Memory B cell (primary cell): ENCODE measurements around the gene MYADML2.
"Not testable (repeated sequence)": the region's sequence is repeated elsewhere in the genome, so short reads cannot be mapped to it uniquely, and the experiment has no call there.

ENCODE experiments used
- ATAC-seq: fragments of 150-1000 bp; cut with Tn5 transposase; 2 replicates; pipeline ENCODE4 v1.10.0; 2021; ENCODE audit warnings: low read depth, mild to moderate bottlenecking, moderate library complexity
- DNase-seq, 2 donors: peaks; one replicate each; pipeline ENCODE4 v3.0.0; 2022; ENCODE audit warnings: low spot score in 2 of 2
- H3K27ac Mint-ChIP-seq: one replicate; pipeline ENCODE4 v1.8.0; 2022; ENCODE audit warnings: mild to moderate bottlenecking, moderate library complexity, mixed read lengths
- H3K27me3 Mint-ChIP-seq: one replicate; pipeline ENCODE4 v1.8.0; 2022; ENCODE audit warnings: mixed read lengths
- H3K36me3 Mint-ChIP-seq: one replicate; pipeline ENCODE4 v1.8.0; 2022; ENCODE audit warnings: mild to moderate bottlenecking, mixed read lengths
- H3K4me1 Mint-ChIP-seq: one replicate; pipeline ENCODE4 v1.8.0; 2022; ENCODE audit warnings: mixed read lengths
- H3K4me3 Mint-ChIP-seq: one replicate; pipeline ENCODE4 v1.8.0; 2022; ENCODE audit warnings: mild to moderate bottlenecking, moderate library complexity, mixed read lengths
- H3K9me3 Mint-ChIP-seq: one replicate; pipeline ENCODE4 v1.8.0; 2022; ENCODE audit warnings: mixed read lengths

The MYADML2 gene

GRCh38 chr17:81922566-81923301, 24.3 kb downstream of the MYADML2 start:
- H3K9me3 Mint-ChIP-seq = no peaks in the 10 kb centered on the region
- H3K36me3 Mint-ChIP-seq = peaks cover 9% of the 10 kb centered on the region
- H3K4me3 Mint-ChIP-seq = no peak overlapping the region
- peaks cover 17% of the 10 kb centered on the region for H3K4me1 Mint-ChIP-seq
- ATAC-seq (no peak), DNase-seq (no peak)
- no peak overlapping the region for H3K27ac Mint-ChIP-seq
- H3K27me3 Mint-ChIP-seq = no peaks in the 10 kb centered on the region

- no peaks in the 10 kb centered on the region for H3K27me3 Mint-ChIP-seq
- H3K4me3 Mint-ChIP-seq = no peak overlapping the region
- H3K9me3 Mint-ChIP-seq = no peaks in the 10 kb centered on the region
- no peak for ATAC-seq
- peaks cover 9% of the 10 kb centered on the region for H3K36me3 Mint-ChIP-seq
- no peak for DNase-seq
- H3K4me1 Mint-ChIP-seq = peaks cover 20% of the 10 kb centered on the region
- H3K27ac Mint-ChIP-seq = no peak overlapping the region
Measured at GRCh38 chr17:81921996-81922565, 25.0 kb downstream of the MYADML2 start.

- no peaks in the 10 kb centered on the region for H3K9me3 Mint-ChIP-seq
- peaks cover 23% of the 10 kb centered on the region for H3K4me1 Mint-ChIP-seq
- H3K4me3 Mint-ChIP-seq = no peak overlapping the region
Measured at GRCh38 chr17:81921537-81921862, 25.5 kb downstream of the MYADML2 start.

GRCh38 chr17:81920612-81921536, 26.2 kb downstream of the MYADML2 start:
- H3K27me3 Mint-ChIP-seq = no peaks in the 10 kb centered on the region
- peaks cover 18% of the 10 kb centered on the region for H3K4me1 Mint-ChIP-seq
- no peaks in the 10 kb centered on the region for H3K9me3 Mint-ChIP-seq
- H3K36me3 Mint-ChIP-seq = peaks cover 9% of the 10 kb centered on the region
- no peak overlapping the region for H3K4me3 Mint-ChIP-seq
- ATAC-seq = no peak
- H3K27ac Mint-ChIP-seq = no peak overlapping the region
- DNase-seq = no peak

More at GRCh38 chr17:81921537-81921862, 25.5 kb downstream of the MYADML2 start:
- Mint-ChIP-seq H3K36me3 (peaks cover 9% of the 10 kb centered on the region), H3K27me3 (no peaks in the 10 kb centered on the region), H3K27ac (no peak overlapping the region)
- ATAC-seq = no peak
- DNase-seq = no peak

GRCh38 chr17:81918832-81919545, 28.0 kb downstream of the MYADML2 start:
- Mint-ChIP-seq H3K27me3 (no peaks in the 10 kb centered on the region), H3K4me3 (no peak overlapping the region)

GRCh38 chr17:81918333-81918669, 28.7 kb downstream of the MYADML2 start:
- Mint-ChIP-seq H3K4me1 (peaks cover 17% of the 10 kb centered on the region), H3K36me3 (peaks cover 11% of the 10 kb centered on the region), H3K27ac (peak overlapping the region; percentile 92), H3K4me3 (peak overlapping the region; percentile 94)
- not testable (repeated sequence) for DNase-seq, H3K27me3 Mint-ChIP-seq, H3K9me3 Mint-ChIP-seq
- ATAC-seq = peak; percentile 14

More at GRCh38 chr17:81918832-81919545, 28.0 kb downstream of the MYADML2 start:
- peaks cover 17% of the 10 kb centered on the region for H3K4me1 Mint-ChIP-seq
- ATAC-seq (no peak), DNase-seq (no peak)
- H3K27ac Mint-ChIP-seq = peak overlapping the region; percentile 92
- peaks cover 11% of the 10 kb centered on the region for H3K36me3 Mint-ChIP-seq
- H3K9me3 Mint-ChIP-seq = no peaks in the 10 kb centered on the region

GRCh38 chr17:81917565-81918332, 29.3 kb downstream of the MYADML2 start, which contains the start of gene SIRT7:
SIRT7 (minus strand) TSS chr17:81918176; CDS start chr17:81918131, 45 bp downstream.
- Mint-ChIP-seq H3K9me3 (no peaks in the 10 kb centered on the region), H3K27me3 (no peaks in the 10 kb centered on the region), H3K27ac (peak within 1 kb of the TSS; percentile 92), H3K36me3 (peaks cover 11% of the 10 kb centered on the region), H3K4me3 (peak within 1 kb of the TSS; percentile 94), H3K4me1 (peaks cover 17% of the 10 kb centered on the region)
- DNase-seq (peak; percentile 73 to 74), ATAC-seq (peak; percentile 93)

- Mint-ChIP-seq H3K27ac (no peak overlapping the region), H3K36me3 (peaks cover 5% of the 10 kb centered on the region), H3K4me1 (peaks cover 19% of the 10 kb centered on the region), H3K4me3 (peak overlapping the region; percentile 94), H3K27me3 (no peaks in the 10 kb centered on the region), H3K9me3 (no peaks in the 10 kb centered on the region)
- ATAC-seq (no peak), DNase-seq (no peak)
Measured at GRCh38 chr17:81916234-81917001, 30.6 kb downstream of the MYADML2 start.

GRCh38 chr17:81915331-81915730, 31.7 kb downstream of the MYADML2 start:
- DNase-seq (no peak), ATAC-seq (no peak)
- Mint-ChIP-seq H3K9me3 (no peaks in the 10 kb centered on the region), H3K4me1 (peaks cover 19% of the 10 kb centered on the region), H3K27ac (no peak overlapping the region), H3K4me3 (no peak overlapping the region), H3K36me3 (peaks cover 5% of the 10 kb centered on the region), H3K27me3 (no peaks in the 10 kb centered on the region)

GRCh38 chr17:81914103-81914850, 32.8 kb downstream of the MYADML2 start:
- H3K36me3 Mint-ChIP-seq = peaks cover 5% of the 10 kb centered on the region

GRCh38 chr17:81913394-81914102, 33.5 kb downstream of the MYADML2 start:
- Mint-ChIP-seq H3K4me1 (peaks cover 19% of the 10 kb centered on the region), H3K27ac (no peak overlapping the region), H3K36me3 (peaks cover 5% of the 10 kb centered on the region)

More at GRCh38 chr17:81914103-81914850, 32.8 kb downstream of the MYADML2 start:
- Mint-ChIP-seq H3K27ac (no peak overlapping the region), H3K4me1 (peaks cover 21% of the 10 kb centered on the region), H3K27me3 (no peaks in the 10 kb centered on the region), H3K9me3 (no peaks in the 10 kb centered on the region), H3K4me3 (no peak overlapping the region)
- DNase-seq = no peak
- ATAC-seq = no peak

More at GRCh38 chr17:81913394-81914102, 33.5 kb downstream of the MYADML2 start:
- Mint-ChIP-seq H3K9me3 (no peaks in the 10 kb centered on the region), H3K4me3 (no peak overlapping the region), H3K27me3 (no peaks in the 10 kb centered on the region)
- ATAC-seq = no peak
- no peak for DNase-seq
